ENCODE results near the gene RHD. TPM values are rescaled to one million over a fixed set of nuclear protein-coding genes. Genes with fewer than 3 reads are reported as not detected.
"Not testable (repeated sequence)": the region's sequence is repeated elsewhere in the genome, so short reads cannot be mapped to it uniquely, and the experiment has no call there.

The RHD gene
- total RNA-seq, 6 donors from 2014 or later = 0.15 to 1.0 TPM; not detected in 4

DNA sequence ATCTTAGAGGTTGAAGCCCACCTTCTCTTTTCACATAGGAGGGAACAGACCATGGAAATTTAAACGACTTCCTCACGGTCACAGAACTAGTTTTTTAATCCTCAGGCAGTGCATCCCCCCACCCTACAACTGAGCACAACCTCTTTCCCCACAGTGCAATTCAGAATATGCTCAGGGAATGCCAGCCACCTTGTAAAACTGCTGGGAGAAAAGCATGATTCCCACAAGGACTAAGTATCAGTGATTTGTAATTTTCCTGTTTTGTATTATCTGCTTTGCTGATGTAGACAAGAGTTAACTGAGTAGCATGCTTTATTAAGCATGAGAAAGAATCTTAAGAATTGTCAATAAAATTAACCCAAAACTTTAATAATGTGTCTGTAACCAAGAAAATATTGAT lies 89.6 kb downstream of the RHD start:
- H3K36me3 ChIP-seq = peaks cover 0 to 51% (median 28%) of the 10 kb centered on the region in 4 donors
- H3K4me1 ChIP-seq = no peaks in the 10 kb centered on the region
- H3K4me3 ChIP-seq = no peak overlapping the region
- H3K27me3 ChIP-seq = no peaks in the 10 kb centered on the region
- H3K27ac ChIP-seq = peak overlapping the region in 1 of 4 donors; percentile 42
- DNase-seq (no peak), ATAC-seq (ENCODE audit: low FRiP score in 2 of 2) (no peak)
- WGBS, 2 donors = 83 to 88% methylated on average over 2 of the region's 2 CpGs
- no peak for TF ChIP-seq EP300 (IDR thresholded peaks at IDR 0.05)
- no peak for TF ChIP-seq POLR2A (IDR thresholded peaks at IDR 0.05)
- TF ChIP-seq, protein P1, sequence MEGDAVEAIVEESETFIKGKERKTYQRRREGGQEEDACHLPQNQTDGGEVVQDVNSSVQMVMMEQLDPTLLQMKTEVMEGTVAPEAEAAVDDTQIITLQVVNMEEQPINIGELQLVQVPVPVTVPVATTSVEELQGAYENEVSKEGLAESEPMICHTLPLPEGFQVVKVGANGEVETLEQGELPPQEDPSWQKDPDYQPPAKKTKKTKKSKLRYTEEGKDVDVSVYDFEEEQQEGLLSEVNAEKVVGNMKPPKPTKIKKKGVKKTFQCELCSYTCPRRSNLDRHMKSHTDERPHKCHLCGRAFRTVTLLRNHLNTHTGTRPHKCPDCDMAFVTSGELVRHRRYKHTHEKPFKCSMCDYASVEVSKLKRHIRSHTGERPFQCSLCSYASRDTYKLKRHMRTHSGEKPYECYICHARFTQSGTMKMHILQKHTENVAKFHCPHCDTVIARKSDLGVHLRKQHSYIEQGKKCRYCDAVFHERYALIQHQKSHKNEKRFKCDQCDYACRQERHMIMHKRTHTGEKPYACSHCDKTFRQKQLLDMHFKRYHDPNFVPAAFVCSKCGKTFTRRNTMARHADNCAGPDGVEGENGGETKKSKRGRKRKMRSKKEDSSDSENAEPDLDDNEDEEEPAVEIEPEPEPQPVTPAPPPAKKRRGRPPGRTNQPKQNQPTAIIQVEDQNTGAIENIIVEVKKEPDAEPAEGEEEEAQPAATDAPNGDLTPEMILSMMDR (IDR thresholded peaks at IDR 0.05) = no peak
- TF ChIP-seq POLR2AphosphoS5 (IDR thresholded peaks at IDR 0.05) = no peak
- H3K9me3 ChIP-seq = no peaks in the 10 kb centered on the region

DNA sequence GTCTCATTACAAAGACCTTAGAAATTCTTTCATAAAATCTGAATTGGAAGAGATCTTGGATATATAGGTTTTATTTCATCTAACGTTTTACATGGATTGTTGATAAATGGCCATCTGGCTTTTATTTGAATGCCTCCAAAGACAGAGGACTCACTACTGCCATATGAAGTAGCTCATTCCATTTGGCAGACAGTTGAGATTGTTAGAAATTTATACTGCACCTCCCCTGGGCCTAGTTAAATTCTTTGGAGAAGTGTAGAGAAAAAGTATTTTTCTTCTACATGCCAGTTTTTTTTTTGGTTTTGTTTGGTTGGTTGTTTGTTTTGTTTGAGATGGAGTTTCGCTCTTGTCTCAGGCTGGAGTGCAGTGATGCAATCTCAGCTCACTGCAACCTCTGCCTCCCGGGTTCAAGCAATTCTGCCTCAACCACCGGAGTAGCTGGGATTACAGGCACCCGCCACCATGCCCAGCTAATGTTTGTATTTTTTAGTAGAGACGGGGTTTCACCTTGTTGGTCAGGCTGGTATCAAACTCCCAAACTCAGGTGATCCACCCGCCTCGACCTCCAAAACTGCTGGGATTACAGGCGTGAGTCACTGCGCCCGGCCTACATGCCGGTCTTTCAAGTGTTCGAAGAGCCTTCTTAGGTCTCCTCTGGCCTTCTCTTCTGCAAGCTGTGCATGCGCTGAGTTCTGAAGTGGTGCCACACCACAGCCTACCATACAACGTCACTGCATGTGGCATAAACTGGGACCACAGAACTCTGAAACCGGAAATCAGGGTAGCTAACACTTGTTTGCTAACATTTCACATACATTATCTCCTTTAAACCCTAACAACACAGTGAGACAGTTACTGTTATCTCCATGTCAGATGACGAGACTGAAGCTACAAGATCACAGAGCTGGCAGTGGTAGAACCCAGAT lies 90.6 kb downstream of the RHD start:
- WGBS, 2 donors = no CpG with 5 or more reads among the region's 17 CpGs
- ATAC-seq (ENCODE audit: low FRiP score in 2 of 2); H3K27ac ChIP-seq; H3K4me1 ChIP-seq; DNase-seq; H3K9me3 ChIP-seq; H3K27me3 ChIP-seq; H3K4me3 ChIP-seq: not testable (repeated sequence)
- peaks cover 0 to 41% (median 23%) of the 10 kb centered on the region in 4 donors for H3K36me3 ChIP-seq

DNA sequence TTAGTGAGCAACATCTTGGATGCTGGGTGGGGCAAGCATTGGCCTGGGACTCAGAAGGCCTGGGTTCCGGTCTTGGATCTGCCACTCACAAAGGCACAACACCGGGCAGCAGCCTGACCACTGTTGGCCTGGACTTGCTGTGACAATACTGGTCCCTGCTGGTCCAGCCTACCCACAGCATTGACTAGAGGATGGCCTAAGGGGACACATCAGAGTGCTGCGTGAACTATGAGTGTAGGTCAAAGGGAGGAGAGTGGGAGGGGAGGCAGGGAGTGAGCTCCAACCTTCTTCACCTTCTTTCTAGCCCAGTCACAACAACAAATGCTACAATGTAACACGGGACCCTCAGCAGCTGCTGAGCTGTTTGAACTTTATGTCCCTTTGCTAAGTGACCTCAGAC lies 96.9 kb downstream of the RHD start:
- no peak overlapping the region for H3K4me3 ChIP-seq
- no peak for DNase-seq
- no peaks in the 10 kb centered on the region for H3K36me3 ChIP-seq
- H3K27me3 ChIP-seq = no peaks in the 10 kb centered on the region
- no peak overlapping the region for H3K27ac ChIP-seq
- WGBS, 2 donors = 80 to 89% methylated on average over 4 of the region's 4 CpGs
- TF ChIP-seq POLR2A (IDR thresholded peaks at IDR 0.05) (no peak), EP300 (IDR thresholded peaks at IDR 0.05) (no peak), POLR2AphosphoS5 (IDR thresholded peaks at IDR 0.05) (no peak)
- TF ChIP-seq, protein P1 (IDR thresholded peaks at IDR 0.05) = no peak
- no peaks in the 10 kb centered on the region for H3K4me1 ChIP-seq
- H3K9me3 ChIP-seq = no peaks in the 10 kb centered on the region
- ATAC-seq (ENCODE audit: low FRiP score in 2 of 2) = peak in 1 of 2 donors; percentile 43

DNA sequence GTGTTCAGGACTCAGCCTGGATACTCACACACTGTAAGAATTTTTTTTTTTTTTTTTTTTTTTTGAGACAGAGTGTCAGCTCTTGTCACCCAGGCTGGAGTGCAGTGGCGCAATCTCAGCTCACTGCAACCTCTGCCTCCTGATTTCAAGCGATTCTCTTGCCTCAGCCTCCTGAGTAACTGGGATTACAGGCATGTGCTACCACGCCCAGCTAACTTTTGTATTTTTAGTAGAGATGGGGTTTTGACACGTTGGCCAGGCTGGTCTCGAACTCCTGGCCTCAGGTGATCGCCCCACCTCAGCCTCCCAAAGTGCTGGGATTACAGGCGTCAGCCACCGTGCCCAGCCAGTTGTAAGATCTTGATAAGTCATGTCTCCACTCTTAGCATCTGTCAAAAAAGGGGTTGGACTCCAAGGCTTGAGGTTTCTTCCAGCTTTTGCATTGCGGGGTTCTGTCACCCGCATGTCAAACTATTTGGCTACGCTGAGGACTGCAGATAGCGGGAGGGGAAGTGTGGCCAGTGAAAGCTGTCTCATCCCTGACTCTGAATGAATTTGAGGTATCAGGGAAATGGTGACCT lies 97.5 kb downstream of the RHD start:
- H3K27ac ChIP-seq; H3K9me3 ChIP-seq; H3K4me3 ChIP-seq; H3K36me3 ChIP-seq; H3K27me3 ChIP-seq; H3K4me1 ChIP-seq; ATAC-seq (ENCODE audit: low FRiP score in 2 of 2): not testable (repeated sequence)
- DNase-seq = peak in 1 of 2 donors; percentile 31
- WGBS, 2 donors = 76 to 79% methylated on average over 12 of the region's 12 CpGs

DNA sequence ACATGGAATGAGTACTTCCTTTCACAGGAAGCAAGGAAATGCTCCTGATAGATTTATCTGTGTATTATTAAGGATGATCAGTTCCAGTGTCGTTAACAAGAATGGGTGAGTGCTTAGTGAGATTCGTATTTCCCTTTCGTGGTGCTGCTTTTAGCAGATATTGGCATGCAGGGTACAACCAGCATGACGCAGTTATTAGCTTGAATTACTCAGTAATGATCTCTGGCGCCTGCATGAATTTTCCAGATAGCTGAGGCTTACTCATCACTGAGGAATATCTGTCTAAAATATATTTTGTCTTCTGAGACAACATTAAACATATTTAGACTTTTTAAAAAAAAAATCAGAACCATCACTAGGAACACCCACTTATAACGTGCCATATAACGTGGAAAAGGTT lies 99.4 kb downstream of the RHD start:
- H3K4me1 ChIP-seq, H3K27me3 ChIP-seq, H3K27ac ChIP-seq, H3K9me3 ChIP-seq, H3K4me3 ChIP-seq, H3K36me3 ChIP-seq, DNase-seq: not testable (repeated sequence)
- peak in 1 of 2 donors; percentile 83 for ATAC-seq (ENCODE audit: low FRiP score in 2 of 2)
- 70 to 81% methylated on average over 7 of the region's 7 CpGs for whole genome bisulfite sequencing, 2 donors

DNA sequence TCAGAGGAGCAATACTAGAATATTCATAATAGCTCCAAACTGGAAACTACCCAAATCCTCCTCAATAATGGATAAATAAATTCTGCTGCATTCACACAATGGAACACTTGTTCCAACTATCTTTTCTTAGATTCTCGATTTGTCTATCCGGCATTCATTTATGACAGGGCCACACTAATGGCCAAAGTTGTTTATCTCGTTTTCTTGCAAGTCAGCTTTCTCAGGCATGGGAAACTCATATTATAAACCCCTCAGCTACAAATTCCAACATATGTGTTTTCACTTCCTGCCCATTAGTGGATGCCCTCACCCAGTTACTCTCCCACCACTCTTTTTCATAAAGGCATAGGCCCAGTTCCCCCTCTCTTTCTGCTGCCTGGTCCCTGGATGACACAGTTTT lies 106.1 kb downstream of the RHD start:
- not testable (repeated sequence) for DNase-seq; H3K36me3 ChIP-seq; H3K27me3 ChIP-seq; H3K4me3 ChIP-seq; H3K27ac ChIP-seq; H3K4me1 ChIP-seq; ATAC-seq (ENCODE audit: low FRiP score in 2 of 2); H3K9me3 ChIP-seq
- 87% methylated on average over 3 of the region's 3 CpGs for WGBS, 2 donors

Other genes starting within 250 kb of the RHD start
- gene SYF2, start 40.0 kb upstream of the RHD start, total RNA-seq = 10 to 100 TPM; 21.9 to 66.5 (median 39.5) TPM
- 100 to 1,000 TPM in 5 of 6 donors, 10 to 100 TPM in 1; 62.0 to 563 (median 161) TPM for gene RSRP1, start 25.1 kb upstream of the RHD start, total RNA-seq
- 100 to 1,000 TPM in 3 of 6 donors, 10 to 100 TPM in 3; 27.1 to 113 (median 96.5) TPM for gene TMEM50A, start 65.8 kb downstream of the RHD start, total RNA-seq
- 1 to 10 TPM in 3 of 6 donors, under 1 TPM in 2, not detected in 1; 0.34 to 2.4 (median 2.1) TPM for gene RHCE, start 148.3 kb downstream of the RHD start, total RNA-seq
- gene MACO1, start 158.4 kb downstream of the RHD start, total RNA-seq = 10 to 100 TPM; 12.6 to 27.2 (median 16.9) TPM